C4-2B (cell line): ENCODE measurements around the gene ITPRID2.

Source experiments
- ZFX ChIP-seq: fragments of 450-650 bp; IDR thresholded peaks from 2 replicates; pipeline ENCODE4 v1.6.1; 2017
- TF ChIP-seq, protein P1 (sequence below): fragments of 450-650 bp; conservative IDR thresholded peaks from 2 replicates; pipeline ENCODE4 v1.5.1; 2017; ENCODE audit warnings: mild to moderate bottlenecking

DNA sequence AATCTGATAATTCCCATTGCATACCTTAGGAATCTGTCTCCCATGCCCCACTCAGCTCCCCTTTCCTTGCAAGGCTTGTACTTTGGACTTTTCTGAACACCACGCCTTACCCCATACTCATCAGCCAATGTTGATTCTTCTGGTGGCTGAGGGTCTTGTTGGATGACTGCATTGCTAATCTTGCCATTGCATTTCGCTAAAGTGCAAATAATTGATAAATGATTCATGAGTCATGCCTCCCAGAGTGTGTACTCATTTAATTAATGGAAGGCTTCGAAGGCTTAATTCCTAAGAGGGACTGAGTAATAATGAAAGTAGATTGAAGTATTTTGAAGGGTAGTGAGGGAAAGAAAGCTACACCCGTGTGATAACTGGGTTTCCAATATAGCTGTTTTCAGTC, 66.1 kb downstream of the ITPRID2 start:
- TF ChIP-seq, protein P1, sequence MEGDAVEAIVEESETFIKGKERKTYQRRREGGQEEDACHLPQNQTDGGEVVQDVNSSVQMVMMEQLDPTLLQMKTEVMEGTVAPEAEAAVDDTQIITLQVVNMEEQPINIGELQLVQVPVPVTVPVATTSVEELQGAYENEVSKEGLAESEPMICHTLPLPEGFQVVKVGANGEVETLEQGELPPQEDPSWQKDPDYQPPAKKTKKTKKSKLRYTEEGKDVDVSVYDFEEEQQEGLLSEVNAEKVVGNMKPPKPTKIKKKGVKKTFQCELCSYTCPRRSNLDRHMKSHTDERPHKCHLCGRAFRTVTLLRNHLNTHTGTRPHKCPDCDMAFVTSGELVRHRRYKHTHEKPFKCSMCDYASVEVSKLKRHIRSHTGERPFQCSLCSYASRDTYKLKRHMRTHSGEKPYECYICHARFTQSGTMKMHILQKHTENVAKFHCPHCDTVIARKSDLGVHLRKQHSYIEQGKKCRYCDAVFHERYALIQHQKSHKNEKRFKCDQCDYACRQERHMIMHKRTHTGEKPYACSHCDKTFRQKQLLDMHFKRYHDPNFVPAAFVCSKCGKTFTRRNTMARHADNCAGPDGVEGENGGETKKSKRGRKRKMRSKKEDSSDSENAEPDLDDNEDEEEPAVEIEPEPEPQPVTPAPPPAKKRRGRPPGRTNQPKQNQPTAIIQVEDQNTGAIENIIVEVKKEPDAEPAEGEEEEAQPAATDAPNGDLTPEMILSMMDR, result no peak
- no peak for TF ChIP-seq ZFX
